Parathyroid adenoma (tissue), 2 donors: ENCODE results near the gene SPATA32.

Source experiments
- H2AFZ ChIP-seq: fragments of 300-600 bp; sonication (generic); one replicate; pipeline ENCODE4 v1.7.0; 2017; ENCODE audit warnings: antibody characterized with exemption, mild to moderate bottlenecking
- H3K27ac ChIP-seq: fragments of 300-600 bp; sonication (generic); one replicate; pipeline ENCODE4 v1.7.0; 2017
- H3K27me3 ChIP-seq: fragments of 300-600 bp; sonication (generic); one replicate; pipeline ENCODE4 v1.7.0; 2017; ENCODE audit warnings: low read length; ENCODE audit not compliant: control insufficient read depth, insufficient read depth
- H3K36me3 ChIP-seq: fragments of 300-600 bp; sonication (generic); one replicate; pipeline ENCODE4 v1.7.0; 2017; ENCODE audit warnings: low read length; ENCODE audit not compliant: control insufficient read depth, insufficient read depth
- H3K4me1 ChIP-seq: fragments of 300-600 bp; sonication (generic); one replicate; pipeline ENCODE4 v1.7.0; 2017; ENCODE audit warnings: control low read depth
- H3K4me2 ChIP-seq: fragments of 300-600 bp; sonication (generic); one replicate; pipeline ENCODE4 v1.7.0; 2017; ENCODE audit warnings: low read length
- H3K4me3 ChIP-seq: fragments of 300-600 bp; sonication (generic); one replicate; pipeline ENCODE4 v1.7.0; 2017; ENCODE audit warnings: low read depth, low read length
- H3K79me2 ChIP-seq: fragments of 300-600 bp; sonication (generic); one replicate; pipeline ENCODE4 v1.7.0; 2017; ENCODE audit warnings: control low read depth
- H3K9ac ChIP-seq: fragments of 300-600 bp; sonication (generic); one replicate; pipeline ENCODE4 v1.7.0; 2017; ENCODE audit warnings: mild to moderate bottlenecking
- H3K9me3 ChIP-seq: fragments of 300-600 bp; sonication (generic); one replicate; pipeline ENCODE4 v1.7.0; 2017; ENCODE audit warnings: low read length; ENCODE audit not compliant: control insufficient read depth
- TF ChIP-seq, protein P1 (sequence below): fragments of 300-600 bp; sonication (generic); IDR thresholded peaks from one replicate; pipeline ENCODE4 v1.7.0; 2017; ENCODE audit warnings: antibody characterized with exemption, mild to moderate bottlenecking
- donor health status: primary hyperparathyroidism.

SPATA32 gene

DNA sequence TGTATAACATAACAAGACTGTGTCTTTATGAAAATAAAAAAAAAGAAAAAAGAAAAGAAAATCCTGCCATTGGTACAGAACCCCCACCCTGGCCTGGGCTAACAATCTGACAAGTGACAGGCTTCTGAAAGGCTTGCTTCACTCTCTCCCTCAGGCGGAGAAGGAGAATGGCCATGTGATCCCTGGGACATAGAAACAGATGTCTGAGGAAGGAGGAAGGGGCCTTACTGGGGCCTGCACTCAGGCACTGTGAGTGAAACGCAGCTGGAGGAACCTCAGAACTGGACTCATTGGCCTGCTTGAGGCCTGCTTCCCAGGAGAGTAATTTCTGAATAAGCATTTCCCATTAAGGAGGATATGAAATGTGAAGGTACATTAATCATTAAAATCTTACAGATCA is 37.5 kb upstream of the SPATA32 start:
- Histone ChIP-seq H3K9me3 (no peaks in the 10 kb centered on the region), H3K4me3 (no peak overlapping the region), H3K36me3 (no peaks in the 10 kb centered on the region), H3K27ac (no peak overlapping the region), H3K9ac (no peak overlapping the region), H3K4me1 (peaks cover 15% of the 10 kb centered on the region), H3K4me2 (no peak overlapping the region), H3K79me2 (peaks cover 41% of the 10 kb centered on the region), H3K27me3 (no peaks in the 10 kb centered on the region), H2AFZ (no peak overlapping the region)
- TF ChIP-seq, protein P1, sequence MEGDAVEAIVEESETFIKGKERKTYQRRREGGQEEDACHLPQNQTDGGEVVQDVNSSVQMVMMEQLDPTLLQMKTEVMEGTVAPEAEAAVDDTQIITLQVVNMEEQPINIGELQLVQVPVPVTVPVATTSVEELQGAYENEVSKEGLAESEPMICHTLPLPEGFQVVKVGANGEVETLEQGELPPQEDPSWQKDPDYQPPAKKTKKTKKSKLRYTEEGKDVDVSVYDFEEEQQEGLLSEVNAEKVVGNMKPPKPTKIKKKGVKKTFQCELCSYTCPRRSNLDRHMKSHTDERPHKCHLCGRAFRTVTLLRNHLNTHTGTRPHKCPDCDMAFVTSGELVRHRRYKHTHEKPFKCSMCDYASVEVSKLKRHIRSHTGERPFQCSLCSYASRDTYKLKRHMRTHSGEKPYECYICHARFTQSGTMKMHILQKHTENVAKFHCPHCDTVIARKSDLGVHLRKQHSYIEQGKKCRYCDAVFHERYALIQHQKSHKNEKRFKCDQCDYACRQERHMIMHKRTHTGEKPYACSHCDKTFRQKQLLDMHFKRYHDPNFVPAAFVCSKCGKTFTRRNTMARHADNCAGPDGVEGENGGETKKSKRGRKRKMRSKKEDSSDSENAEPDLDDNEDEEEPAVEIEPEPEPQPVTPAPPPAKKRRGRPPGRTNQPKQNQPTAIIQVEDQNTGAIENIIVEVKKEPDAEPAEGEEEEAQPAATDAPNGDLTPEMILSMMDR, result no peak

DNA sequence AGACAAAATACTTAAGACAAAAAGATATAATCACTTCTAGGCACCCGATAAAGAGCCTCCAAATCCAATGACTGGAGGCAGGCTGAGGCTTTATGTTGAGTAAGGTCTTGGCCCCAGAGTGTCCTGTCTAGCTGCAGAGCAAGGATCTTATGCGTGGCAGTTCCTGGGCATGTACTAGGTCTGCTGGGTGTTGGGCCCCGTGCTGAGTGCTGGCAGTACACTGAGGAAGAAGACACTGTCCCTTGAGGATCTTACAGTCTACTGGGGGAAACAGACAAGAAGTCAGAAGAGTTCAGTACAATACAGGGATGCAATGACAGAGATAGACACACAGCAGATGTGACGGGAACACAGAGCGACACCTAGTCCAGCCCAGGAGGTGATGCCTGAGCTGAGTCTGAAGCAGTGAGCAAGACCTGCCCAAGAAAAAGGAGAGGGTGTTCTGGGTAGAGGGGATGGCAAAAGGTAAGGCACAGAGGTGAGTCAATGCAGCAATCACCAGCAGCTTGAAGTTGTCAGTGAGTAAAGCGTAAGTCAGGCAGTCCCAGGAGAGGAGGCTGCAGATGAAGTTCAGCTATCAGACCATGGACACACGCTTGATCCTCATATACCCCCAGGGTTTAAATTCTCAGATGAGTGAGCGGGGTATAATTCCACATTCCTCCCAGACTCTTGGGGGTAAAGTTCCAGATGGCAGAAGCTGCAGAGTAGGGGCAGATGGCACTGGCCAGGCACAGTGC is 36.8 kb upstream of the SPATA32 start:
- no peak overlapping the region for H3K4me2 ChIP-seq
- no peaks in the 10 kb centered on the region for H3K36me3 ChIP-seq
- H3K4me1 ChIP-seq, result peaks cover 21% of the 10 kb centered on the region
- no peak overlapping the region for H3K4me3 ChIP-seq
- peaks cover 40% of the 10 kb centered on the region for H3K79me2 ChIP-seq
- no peak overlapping the region for H3K27ac ChIP-seq
- no peak overlapping the region for H3K9ac ChIP-seq
- H3K27me3 ChIP-seq, result no peaks in the 10 kb centered on the region
- H3K9me3 ChIP-seq, result no peaks in the 10 kb centered on the region
- no peak overlapping the region for H2AFZ ChIP-seq
- TF ChIP-seq, protein P1, result no peak

DNA sequence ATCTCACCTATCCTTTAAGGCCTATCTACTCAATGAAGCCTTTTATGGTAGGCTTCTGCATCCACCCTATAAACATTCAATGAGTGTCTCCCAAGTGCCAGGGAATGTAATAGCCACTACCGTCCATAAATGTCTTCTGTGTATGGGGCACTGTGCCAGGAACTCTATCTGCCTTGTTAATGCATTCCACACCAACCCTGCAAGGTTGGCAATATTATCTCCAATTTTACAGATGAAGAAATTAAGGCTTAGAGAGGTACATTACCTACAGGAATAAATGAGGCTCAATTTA is 34.9 kb upstream of the SPATA32 start:
- Histone ChIP-seq H3K4me3 (no peak overlapping the region), H3K79me2 (peaks cover 32% of the 10 kb centered on the region), H2AFZ (no peak overlapping the region), H3K27me3 (no peaks in the 10 kb centered on the region), H3K4me1 (peaks cover 38% of the 10 kb centered on the region), H3K27ac (no peak overlapping the region), H3K4me2 (no peak overlapping the region), H3K36me3 (no peaks in the 10 kb centered on the region), H3K9me3 (no peaks in the 10 kb centered on the region), H3K9ac (no peak overlapping the region)
- TF ChIP-seq, protein P1, result no peak

DNA sequence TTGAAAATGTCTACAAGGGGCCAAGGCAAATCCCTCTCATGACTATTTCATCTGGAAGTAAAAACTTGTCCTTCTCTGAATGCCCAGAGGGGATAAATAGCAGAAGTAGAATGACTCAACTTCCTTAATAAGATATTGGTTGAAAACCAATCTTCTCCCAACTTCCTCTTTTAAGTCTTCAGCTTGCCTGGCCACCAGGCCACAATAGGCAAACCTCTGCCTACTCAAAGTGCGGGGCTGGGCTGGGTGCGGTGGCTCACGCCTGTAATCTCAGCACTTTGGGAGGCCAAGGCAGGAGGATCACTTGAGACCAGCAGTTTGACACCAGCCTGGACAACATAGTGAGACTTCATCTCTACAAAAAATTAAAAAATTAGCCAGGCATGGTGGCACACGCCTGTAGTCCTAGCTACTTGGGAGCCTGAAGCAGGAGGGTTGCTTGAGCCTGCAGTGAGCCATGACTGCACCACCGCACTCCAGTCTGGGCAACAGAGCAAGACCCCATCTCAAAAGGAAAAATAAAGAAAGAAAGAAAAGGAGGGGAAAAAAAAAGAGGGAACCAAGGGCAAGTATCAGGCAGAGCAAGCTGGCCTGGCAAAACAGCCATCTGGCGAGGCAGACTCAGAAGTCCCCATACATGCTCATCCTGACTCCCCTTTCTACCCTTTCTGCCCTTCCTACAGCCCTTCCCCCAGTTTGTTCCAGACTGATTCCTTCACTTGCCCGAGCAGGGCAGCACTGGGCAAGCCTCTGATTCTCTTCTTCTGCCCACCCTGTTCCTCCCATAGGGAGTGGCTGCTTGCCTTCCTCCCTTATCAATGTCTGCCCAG is 34.3 kb upstream of the SPATA32 start:
- Histone ChIP-seq H3K9ac (no peak overlapping the region), H3K27ac (no peak overlapping the region), H3K4me3 (no peak overlapping the region)

More for the DNA sequence above, 34.3 kb upstream of the SPATA32 start:
- H3K79me2 ChIP-seq, result peaks cover 32% of the 10 kb centered on the region
- H3K9me3 ChIP-seq, result no peaks in the 10 kb centered on the region
- TF ChIP-seq, protein P1, result no peak
- H3K27me3 ChIP-seq, result no peaks in the 10 kb centered on the region
- H3K4me2 ChIP-seq, result no peak overlapping the region
- peaks cover 43% of the 10 kb centered on the region for H3K4me1 ChIP-seq
- no peaks in the 10 kb centered on the region for H3K36me3 ChIP-seq
- H2AFZ ChIP-seq, result no peak overlapping the region
